Dermis blood vessel endothelial cell (primary cell): Measurements from ENCODE around the gene CDH7. TPM values are rescaled to one million over a fixed set of nuclear protein-coding genes. Genes with fewer than 3 reads are reported as not detected.

Experiments
- DNase-seq: peaks from one replicate; pipeline ENCODE4 v3.0.0; 2010
- total RNA-seq: library from RNA; depleted of rRNA; stranded (reverse); fragments of >200 nt; gene quantifications from 2 replicates; pipeline ENCODE4 v1.2.3, GENCODE V29; 2014

Gene CDH7
- total RNA-seq, 1 donor from 2014 or later: not detected

- no peak for DNase-seq
Observed at GRCh38 chr18:65768120-65768778, 17.4 kb downstream of the CDH7 start.

GRCh38 chr18:65769652-65770051 lies 18.8 kb downstream of the CDH7 start:
- DNase-seq: no peak

- DNase-seq: no peak
Observed at GRCh38 chr18:65786474-65786873, 35.7 kb downstream of the CDH7 start.

DNA sequence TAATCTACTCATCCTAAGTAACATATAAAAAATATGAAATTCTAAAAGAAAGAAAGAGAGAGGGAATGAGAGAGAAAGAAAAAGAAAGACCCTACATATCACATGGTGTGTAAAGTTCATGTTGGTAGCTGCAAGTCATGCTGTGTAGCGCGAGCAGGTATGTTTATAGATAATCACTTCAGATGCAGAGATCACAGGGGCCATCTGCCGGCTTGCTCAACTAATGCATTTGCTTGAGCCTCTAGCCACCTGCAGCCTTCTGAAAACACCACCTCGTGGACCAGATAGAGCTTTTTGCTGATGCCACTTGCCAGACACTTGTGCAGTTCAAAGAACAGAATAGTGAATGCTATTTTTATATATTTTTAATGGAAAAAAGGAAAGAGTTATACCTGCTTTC lies 37.6 kb downstream of the CDH7 start:
- DNase-seq: no peak

GRCh38 chr18:65790604-65791003 lies 39.8 kb downstream of the CDH7 start:
- DNase-seq: no peak

GRCh38 chr18:65791719-65792118 lies 40.9 kb downstream of the CDH7 start:
- no peak for DNase-seq

DNA sequence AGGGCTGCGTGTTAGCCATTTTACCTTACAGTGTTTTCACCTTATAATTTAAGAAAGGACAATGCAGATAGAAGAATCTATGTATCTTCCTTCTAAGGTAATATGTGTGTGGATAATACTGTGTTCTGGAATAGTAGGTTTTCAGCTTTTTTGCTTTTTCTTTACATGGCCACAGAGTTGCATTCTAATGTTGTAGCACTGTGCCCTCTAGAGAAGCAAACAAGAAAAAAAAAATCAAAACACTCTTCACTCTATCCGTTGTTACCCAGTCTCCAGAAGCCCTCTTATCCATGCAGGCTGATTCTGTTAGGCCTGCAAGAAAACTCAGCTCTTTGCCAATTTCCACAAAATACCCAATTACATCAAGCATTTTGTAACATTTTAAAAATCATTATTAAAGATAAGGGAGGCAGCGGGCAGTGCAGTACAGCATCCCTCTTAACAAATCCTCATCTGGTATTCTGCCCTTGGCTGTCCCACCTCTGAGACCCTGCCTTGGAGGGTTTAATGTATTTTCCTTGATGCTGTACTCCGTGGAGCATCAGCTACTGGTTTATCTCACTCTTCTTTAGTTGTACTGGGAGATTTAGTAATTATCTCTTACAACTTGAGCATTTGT lies 41.8 kb downstream of the CDH7 start:
- no peak for DNase-seq

DNA sequence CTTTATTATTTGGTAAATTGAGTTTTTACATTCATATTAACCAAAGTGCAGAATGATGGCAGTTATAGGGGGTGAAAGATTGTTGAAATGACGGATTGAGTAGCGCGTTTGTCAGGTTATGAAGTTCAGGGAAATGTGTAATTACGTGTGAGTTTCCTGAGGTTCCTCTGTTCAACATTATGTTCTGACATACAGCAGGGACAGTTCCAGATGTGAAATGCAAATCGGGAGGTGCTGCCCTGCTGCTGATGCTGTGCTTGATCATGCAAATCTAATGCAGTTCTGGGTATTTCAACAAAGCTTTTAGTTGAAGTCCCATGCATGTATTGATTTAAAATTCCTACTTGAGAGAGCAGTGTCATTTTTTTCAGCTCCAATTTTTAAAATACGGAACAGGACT lies 57.9 kb downstream of the CDH7 start:
- DNase-seq: no peak

DNA sequence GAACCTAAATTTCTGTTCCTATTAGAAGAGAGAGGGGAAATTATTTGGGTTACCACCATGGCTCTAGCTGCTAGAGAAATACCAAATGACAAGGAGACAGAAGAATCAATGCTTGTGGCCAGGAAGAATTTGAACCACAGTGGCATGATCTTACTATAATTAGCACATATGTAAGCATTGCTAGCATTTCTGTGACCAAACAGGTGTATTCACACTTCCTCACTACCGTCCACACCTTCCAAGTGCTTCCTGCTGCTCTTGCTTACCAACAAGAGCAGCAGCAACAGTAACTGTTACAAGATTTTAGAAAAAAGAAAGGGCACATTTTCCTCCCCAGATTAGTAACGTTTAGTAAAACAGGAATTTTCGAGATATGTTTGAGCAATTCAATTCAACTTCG lies 60.5 kb downstream of the CDH7 start:
- no peak for DNase-seq

GRCh38 chr18:65815506-65815905 lies 64.7 kb downstream of the CDH7 start:
- no peak for DNase-seq

DNA sequence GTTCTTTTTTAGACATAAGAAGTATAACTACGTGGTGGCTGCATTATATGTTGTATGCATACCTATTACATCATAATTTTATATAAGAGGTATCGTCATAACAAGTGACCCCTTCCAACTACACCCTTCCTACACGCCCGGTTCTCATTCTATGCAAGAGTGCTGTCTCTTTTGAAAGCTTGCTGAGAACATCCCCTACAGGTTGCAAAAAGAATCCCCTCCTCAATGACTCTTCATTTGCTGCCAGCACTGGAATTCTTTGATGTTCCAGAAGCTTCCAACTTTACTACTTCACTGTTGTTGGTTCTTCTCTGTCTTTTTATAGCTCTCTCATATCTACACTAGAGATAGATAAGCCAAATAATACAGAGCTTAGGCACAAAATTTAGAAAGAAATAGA lies 66.4 kb downstream of the CDH7 start:
- DNase-seq: no peak

DNA sequence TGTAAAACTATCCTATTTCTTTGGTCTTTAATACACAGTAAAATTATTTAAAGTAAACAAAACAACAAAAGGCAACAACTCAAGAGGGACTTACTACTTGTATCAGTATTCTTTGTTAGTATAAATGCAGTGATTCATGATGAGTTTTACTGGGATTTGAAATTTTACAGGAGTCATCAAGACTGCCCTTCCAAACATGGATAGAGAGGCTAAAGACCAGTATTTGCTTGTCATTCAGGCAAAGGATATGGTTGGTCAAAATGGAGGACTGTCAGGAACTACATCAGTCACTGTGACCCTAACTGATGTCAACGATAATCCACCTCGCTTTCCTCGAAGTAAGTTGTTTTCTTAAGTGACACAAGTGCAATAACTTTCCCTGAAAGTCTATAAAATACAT lies 71.1 kb downstream of the CDH7 start:
- no peak for DNase-seq

GRCh38 chr18:65822826-65823225 lies 72.0 kb downstream of the CDH7 start:
- DNase-seq: no peak

- no peak for DNase-seq
Observed at GRCh38 chr18:65827444-65827843, 76.6 kb downstream of the CDH7 start.

DNA sequence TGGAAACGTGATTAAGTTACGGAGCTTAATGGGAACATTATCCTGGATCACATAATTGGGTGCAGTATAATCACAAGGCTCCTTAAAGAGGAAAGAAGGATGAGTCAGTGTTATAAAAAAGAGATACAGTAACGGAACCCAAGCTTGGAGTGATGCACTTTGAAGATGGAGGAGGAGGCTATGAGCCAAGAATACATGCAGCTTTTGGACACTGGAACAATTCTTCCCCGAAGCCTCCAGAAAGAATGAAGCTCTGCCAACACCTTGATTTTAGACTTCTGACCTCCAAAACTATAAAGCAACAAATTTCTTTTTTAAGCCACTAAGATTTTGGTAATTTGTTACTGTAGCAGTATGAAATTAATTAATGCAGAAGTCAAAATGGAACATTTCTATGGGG lies 85.1 kb downstream of the CDH7 start:
- DNase-seq: no peak

GRCh38 chr18:65846107-65846506 lies 95.3 kb downstream of the CDH7 start:
- no peak for DNase-seq

GRCh38 chr18:65852273-65852672 lies 101.5 kb downstream of the CDH7 start:
- no peak for DNase-seq

- DNase-seq: no peak
Observed at GRCh38 chr18:65859075-65859474, 108.3 kb downstream of the CDH7 start.

GRCh38 chr18:65869527-65869926 lies 118.7 kb downstream of the CDH7 start:
- no peak for DNase-seq

GRCh38 chr18:65876310-65876709 lies 125.5 kb downstream of the CDH7 start:
- DNase-seq: no peak

GRCh38 chr18:65897292-65897691 lies 146.5 kb downstream of the CDH7 start:
- DNase-seq: no peak

GRCh38 chr18:65901522-65901921 lies 150.7 kb downstream of the CDH7 start:
- DNase-seq: no peak

GRCh38 chr18:65906621-65907034 lies 155.8 kb downstream of the CDH7 start:
- no peak for DNase-seq

GRCh38 chr18:65907281-65907680 lies 156.5 kb downstream of the CDH7 start:
- DNase-seq: no peak

DNA sequence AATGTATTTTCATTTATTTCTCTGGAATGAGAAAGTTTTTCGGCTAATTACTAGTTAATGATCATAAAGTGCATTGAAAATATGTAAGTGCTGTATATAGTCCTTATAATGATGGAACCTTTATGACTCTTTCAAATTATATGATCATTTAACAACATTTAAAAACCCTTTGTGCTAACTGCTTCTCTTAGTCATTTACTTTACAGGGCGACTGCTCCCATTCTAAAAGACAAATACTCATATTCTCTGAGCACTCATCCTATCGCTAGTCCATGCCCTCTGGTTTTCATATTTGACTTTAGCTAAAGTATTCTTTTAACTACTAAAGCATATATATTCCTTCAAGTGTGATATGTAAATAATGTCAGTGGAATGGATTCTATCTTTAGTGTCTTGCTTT lies 168.2 kb downstream of the CDH7 start:
- DNase-seq: no peak
